CD4-positive, alpha-beta T cell treated with Interleukin-17A for 4 hours (primary cell): ENCODE data around the gene ATP1A2.
A peak's percentile ranks its signal among the peaks of the same experiment; 100 is the strongest.
"Not testable (repeated sequence)": the region's sequence is repeated elsewhere in the genome, so short reads cannot be mapped to it uniquely, and the experiment has no call there.

Experiments
- DNase-seq: peaks from one replicate; pipeline ENCODE4 v3.0.0-alpha.2; 2020; ENCODE audit warnings: mixed read lengths

Gene ATP1A2

GRCh38 chr1:160101717-160102522 is 13.6 kb upstream of the ATP1A2 start:
- DNase-seq, result no peak

- DNase-seq, result no peak
Measured at GRCh38 chr1:160103658-160104408, 11.7 kb upstream of the ATP1A2 start.

GRCh38 chr1:160104486-160104885 is 11.1 kb upstream of the ATP1A2 start:
- no peak for DNase-seq

GRCh38 chr1:160105155-160105554 is 10.4 kb upstream of the ATP1A2 start:
- DNase-seq, result no peak

GRCh38 chr1:160107512-160107911 is 8.0 kb upstream of the ATP1A2 start:
- no peak for DNase-seq

GRCh38 chr1:160108888-160109662 is 6.5 kb upstream of the ATP1A2 start:
- peak; percentile 46 for DNase-seq

- no peak for DNase-seq
Measured at GRCh38 chr1:160109686-160110085, 5.9 kb upstream of the ATP1A2 start.

- DNase-seq, result not testable (repeated sequence)
Measured at GRCh38 chr1:160111462-160111861, 4.1 kb upstream of the ATP1A2 start.

GRCh38 chr1:160112357-160112756 is 3.2 kb upstream of the ATP1A2 start:
- DNase-seq, result no peak

- DNase-seq, result no peak
Measured at GRCh38 chr1:160113407-160113806, 2.2 kb upstream of the ATP1A2 start.

- DNase-seq, result no peak
Measured at GRCh38 chr1:160114085-160114484, 1.5 kb upstream of the ATP1A2 start.

- DNase-seq, result no peak
Measured at GRCh38 chr1:160116283-160117147, 956 bp downstream of the ATP1A2 start.

GRCh38 chr1:160117300-160117699 is 1.7 kb downstream of the ATP1A2 start:
- no peak for DNase-seq

- DNase-seq, result no peak
Measured at GRCh38 chr1:160117709-160118183, 2.2 kb downstream of the ATP1A2 start.

- DNase-seq, result no peak
Measured at GRCh38 chr1:160118928-160119327, 3.4 kb downstream of the ATP1A2 start.

- no peak for DNase-seq
Measured at GRCh38 chr1:160120797-160121196, 5.2 kb downstream of the ATP1A2 start.

GRCh38 chr1:160121388-160121787 is 5.8 kb downstream of the ATP1A2 start:
- no peak for DNase-seq

- DNase-seq, result no peak
Measured at GRCh38 chr1:160122978-160123495, 7.5 kb downstream of the ATP1A2 start.

- no peak for DNase-seq
Measured at GRCh38 chr1:160123726-160124125, 8.2 kb downstream of the ATP1A2 start.

- DNase-seq, result no peak
Measured at GRCh38 chr1:160124705-160125478, 9.3 kb downstream of the ATP1A2 start.

GRCh38 chr1:160125746-160126145 is 10.2 kb downstream of the ATP1A2 start:
- no peak for DNase-seq
